GM12878 (cell line): ENCODE results near the gene AK4.

ENCODE experiments used
- CTCF ChIP-seq, 3 experiments: IDR thresholded peaks in 2 of 3; conservative IDR thresholded peaks in 1 of 3; 2 replicates each; pipeline ENCODE4 v1.5.1; 2011; ENCODE audit warnings: low read depth in 3 of 3, low read length in 3 of 3, mild to moderate bottlenecking in 3 of 3, control low read depth in 2 of 3, moderate library complexity in 2 of 3, inconsistent platforms in 1 of 3, mixed read lengths in 1 of 3; ENCODE audit not compliant: control insufficient read depth in 2 of 3, insufficient read depth in 1 of 3; ENCODE audit errors: extremely low read depth in 1 of 3
- POLR2A ChIP-seq: IDR thresholded peaks from 2 replicates; pipeline ENCODE4 v1.6.1; 2011; ENCODE audit warnings: low read depth, mild to moderate bottlenecking, low read length
- POLR2AphosphoS5 ChIP-seq: IDR thresholded peaks from 2 replicates; pipeline ENCODE4 v1.6.1; 2011; ENCODE audit warnings: mild to moderate bottlenecking, low read length, inconsistent platforms

- TF ChIP-seq POLR2AphosphoS5 (no peak), POLR2A (no peak), CTCF (IDR thresholded peaks at IDR 0.05 in 2 of 3, conservative IDR thresholded peaks at IDR 0.05 in 1 of 3; ENCODE audit: control insufficient read depth in 2 of 3, extremely low read depth in 1 of 3, insufficient read depth in 1 of 3, low read depth in 3 of 3, low read length in 3 of 3) (no peak)
Measured at GRCh38 chr1:65105596-65105995, 42.4 kb upstream of the AK4 start.
